DMS 273 (cell line): ENCODE data around the gene ABHD15.
"Not testable (repeated sequence)": the region's sequence is repeated elsewhere in the genome, so short reads cannot be mapped to it uniquely, and the experiment has no call there.

Source experiments
- DNase-seq: peaks from one replicate; lab custom pipeline; 2025; ENCODE audit not compliant: unreplicated experiment; lab: John Stamatoyannopoulos, UW

ABHD15 gene

GRCh38 chr17:29571883-29572681 lies 5.2 kb upstream of the ABHD15 start:
- peak; percentile 51 for DNase-seq

DNA sequence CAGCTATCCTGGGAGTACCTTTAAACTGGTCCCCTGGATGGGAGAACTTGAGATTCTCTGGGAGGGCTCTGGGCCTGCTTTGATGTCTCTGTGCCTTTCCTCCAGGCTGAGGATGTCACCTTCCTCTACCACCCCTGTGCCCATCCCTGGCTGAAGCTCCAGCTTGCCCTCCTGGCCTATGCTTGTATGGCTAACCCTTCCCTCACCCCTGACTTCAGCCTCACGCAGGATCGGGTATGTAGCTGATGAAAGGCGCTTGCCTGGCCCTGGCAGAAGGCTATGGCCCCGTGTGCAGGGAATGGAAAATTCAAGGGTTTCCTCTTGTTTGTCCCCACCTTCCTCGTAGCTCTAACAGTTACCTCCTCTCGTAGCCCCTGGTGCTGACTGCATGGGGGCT lies 4.6 kb upstream of the ABHD15 start:
- DNase-seq = no peak

GRCh38 chr17:29570521-29570920 lies 3.7 kb upstream of the ABHD15 start:
- DNase-seq = no peak

- peak; percentile 47 for DNase-seq
Measured at GRCh38 chr17:29569245-29569950, 2.6 kb upstream of the ABHD15 start.

DNA sequence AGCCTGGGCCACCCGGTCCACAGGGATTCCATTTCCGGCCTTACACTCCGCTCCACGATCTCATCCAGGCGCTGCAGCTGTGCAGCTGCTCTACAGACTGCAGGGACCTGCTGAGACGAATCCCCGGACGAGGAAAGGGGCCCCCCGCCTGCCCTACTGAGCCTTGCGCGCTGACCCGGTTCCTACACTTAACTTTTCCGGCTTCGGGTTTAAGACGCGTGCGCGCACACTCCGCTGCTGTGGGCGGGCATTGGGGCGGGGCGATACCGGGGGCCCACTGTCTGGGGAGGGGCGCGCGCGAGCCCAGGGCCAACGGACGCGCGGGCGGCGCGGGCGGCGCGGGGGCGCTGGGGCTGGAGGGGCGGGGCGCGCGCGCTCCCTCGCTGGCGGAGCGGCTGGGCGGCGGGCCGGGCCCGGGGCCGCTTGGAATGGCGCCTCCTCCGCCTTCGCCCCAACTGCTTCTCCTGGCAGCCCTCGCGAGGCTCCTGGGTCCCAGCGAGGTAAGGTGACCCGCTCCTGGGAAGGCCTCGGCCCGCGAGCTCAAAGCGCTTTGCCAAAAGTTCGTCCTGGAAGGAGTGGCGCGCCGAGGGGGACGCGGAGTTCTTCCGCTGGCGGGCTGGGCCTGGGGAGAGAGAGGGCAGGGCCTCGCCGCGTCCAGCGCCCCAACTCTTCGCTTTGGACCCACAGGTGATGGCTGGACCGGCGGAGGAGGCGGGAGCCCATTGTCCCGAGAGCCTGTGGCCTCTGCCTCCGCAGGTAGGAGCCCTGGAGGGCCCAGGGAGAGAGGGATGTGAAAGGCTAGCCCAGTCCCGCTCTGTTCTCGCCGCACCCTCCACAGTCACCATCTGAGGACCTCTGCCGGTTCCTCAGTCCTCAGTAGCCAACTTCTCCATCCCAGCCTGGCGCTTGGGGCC lies 1.8 kb upstream of the ABHD15 start, which contains the start of gene TP53I13:
Gene TP53I13 (plus strand): TSS at position 371 of the 914 bp plus-strand sequence. CDS start 58 bp downstream, at position 429.
- peak; percentile 96 for DNase-seq

DNA sequence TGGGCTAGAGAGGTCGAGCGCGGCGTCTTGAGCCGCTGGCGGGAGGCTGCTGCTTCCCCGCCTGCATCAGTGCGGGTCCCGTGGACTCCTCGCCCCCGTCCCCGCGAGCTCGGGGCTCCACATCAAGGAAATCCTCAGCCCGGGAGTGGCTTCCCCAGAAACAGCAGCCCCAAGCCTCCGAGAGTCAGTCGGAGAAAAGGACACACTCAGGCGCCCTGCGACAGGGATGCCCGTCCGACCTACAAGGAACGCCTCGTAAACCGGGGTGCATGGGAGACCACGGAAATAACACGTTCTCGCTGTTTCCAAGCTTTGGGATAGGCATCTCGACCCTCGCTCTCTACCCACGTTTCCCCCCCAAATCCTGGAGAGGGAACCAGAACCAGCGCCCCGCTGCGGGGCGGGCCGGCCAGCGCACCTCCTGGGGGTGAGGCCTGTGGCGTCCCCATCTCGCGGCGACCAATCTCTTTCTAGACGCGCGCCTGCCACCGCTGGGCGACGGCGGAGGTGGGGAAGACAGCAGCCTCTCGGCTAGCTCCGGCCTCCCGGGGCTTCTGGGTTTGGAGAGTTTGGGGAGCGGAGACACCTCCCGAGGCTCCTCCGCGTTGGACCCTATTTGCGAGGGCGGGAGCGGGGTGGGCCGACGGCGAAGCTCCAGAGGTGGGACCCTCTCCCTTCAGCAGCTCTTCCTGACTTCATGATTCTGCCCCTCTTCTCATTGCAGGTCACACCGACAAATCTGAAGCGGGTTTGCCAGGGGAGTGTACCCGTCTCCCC lies 905 bp upstream of the ABHD15 start:
- DNase-seq = peak; percentile 86

- DNase-seq = no peak
Measured at GRCh38 chr17:29567304-29567553, 392 bp upstream of the ABHD15 start.

DNA sequence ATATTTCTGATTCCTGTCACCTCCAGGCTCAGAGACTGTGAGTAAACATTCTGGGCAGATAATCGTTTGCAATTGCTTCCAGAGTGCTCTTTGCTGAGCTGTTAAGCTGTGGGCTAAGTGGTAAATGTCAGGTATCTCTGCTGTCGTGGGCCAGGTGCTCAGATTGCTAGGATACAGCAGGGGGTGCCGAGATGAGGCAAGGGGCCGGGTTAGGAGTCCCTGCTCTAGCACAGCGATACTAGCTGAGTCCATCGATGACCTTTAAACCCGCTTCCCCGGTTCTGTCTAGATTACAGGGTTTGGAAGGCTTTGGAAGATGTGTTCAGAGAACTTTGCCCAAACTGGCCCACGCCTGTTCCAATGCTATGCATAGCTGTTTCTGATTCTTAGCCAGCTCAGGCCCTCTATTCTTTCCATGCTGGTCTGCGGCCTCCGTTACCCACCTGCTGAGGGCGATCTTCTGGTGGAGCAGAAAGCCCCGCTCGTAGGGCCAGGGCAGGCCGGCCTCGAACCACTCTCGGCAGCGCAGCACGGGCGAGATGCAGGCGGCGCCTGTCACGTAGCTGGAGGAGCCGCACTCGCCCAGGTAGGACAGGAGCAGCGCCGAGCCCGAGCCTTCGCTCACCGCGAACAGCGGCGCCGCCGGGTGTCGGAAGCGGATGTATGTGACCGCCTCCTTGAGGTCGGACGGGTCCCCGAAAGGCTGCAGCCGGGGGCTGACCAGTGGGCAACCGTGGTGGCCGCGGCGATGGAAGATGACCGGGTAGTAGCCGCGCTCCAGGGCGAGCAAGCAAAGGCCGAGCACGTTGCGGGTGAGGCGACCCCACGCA lies 979 bp downstream of the ABHD15 start:
- DNase-seq = no peak

DNA sequence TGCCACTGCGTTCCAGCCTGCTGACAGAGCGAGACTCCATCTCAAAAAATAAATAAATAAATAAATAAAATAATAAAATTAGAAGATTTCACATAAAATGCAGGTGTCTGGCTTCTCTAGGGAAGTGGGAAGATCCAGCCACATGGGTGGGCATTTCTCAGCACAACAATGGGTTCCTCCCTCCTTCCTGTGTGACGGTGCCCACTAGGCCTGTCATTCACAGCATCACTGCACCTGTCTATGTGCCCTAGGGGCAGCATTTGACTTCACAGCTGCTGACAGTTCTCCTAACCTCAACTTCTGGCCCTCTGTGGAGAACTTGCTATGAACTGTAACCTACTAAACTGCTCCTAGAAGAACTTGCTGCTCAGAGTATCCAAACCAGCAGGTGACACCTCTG lies 3.0 kb downstream of the ABHD15 start:
- no peak for DNase-seq

DNA sequence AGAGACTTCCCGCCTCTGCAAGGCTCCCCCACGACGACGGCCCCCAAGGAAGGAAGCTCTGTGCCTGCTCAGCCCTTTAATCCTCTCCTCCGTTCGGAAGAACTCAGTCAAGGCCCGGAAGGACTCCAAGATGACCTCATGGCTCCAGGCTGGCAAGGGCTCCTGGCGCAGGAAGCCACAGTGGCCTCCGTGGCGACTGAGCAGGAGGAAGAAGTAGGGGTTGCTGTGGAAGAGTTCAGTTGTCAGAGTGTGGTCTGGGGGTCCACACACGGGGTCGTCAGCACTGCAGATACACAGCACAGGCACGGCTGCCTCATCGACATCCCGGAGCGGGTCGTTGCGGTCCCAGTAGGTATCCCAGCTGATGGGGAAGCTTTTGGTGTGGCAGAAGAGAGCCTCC lies 4.2 kb downstream of the ABHD15 start:
- no peak for DNase-seq

- DNase-seq = no peak
Measured at GRCh38 chr17:29561554-29562517, 5.0 kb downstream of the ABHD15 start.

- peak; percentile 97 for DNase-seq
Measured at GRCh38 chr17:29560316-29560715, 6.5 kb downstream of the ABHD15 start.

DNA sequence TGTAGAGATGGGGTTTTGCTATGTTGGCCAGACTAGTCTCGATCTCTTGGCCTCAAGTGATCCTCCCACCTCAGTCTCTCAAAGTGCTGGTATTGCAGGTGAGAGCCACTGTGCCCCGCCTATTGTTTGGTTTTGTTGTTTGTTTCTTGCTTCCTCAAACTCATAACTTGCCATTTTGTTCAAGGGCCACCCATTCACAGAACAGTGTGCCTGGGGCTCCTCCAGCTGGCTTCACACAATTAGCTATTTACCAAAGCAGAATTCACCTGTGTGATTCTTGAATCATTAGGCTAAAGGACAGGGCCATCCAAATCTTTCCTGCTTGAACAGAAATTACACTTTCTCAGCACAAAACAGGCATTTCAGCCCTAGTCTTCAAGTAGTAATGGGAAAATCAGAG lies 7.2 kb downstream of the ABHD15 start:
- DNase-seq = no peak

- DNase-seq = not testable (repeated sequence)
Measured at GRCh38 chr17:29558139-29558538, 8.7 kb downstream of the ABHD15 start.

GRCh38 chr17:29557739-29558116 lies 9.1 kb downstream of the ABHD15 start:
- no peak for DNase-seq

DNA sequence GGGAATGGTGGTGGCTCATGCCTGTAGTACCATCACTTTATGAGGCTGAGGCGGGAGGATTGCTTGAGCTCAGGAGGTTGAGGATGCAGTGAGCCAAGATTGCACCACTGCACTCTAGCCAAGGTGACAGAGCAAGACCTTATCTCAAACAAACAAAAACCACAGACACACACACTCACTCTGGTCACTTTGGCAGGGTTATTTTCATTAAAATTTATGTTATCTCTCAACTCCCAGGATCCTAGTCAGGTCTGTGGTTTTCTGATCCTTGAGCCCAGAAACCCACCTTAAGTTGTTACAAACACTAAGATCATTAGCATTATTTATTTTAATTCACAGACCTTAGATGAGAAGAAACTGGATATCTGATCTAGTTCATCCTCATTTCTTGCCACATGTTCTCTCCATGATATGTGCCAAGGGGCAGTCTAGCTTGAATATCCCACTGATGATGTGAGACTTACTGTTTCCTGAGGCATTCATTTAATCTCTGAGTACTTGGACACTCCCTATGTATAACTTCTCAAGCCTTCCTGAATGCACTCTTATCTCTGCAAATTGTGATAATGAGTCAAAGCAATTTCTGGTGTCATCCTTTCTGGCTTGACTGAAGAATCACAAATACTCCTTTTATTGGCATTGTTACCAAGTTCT lies 9.6 kb downstream of the ABHD15 start:
- peak; percentile 21 for DNase-seq

DNA sequence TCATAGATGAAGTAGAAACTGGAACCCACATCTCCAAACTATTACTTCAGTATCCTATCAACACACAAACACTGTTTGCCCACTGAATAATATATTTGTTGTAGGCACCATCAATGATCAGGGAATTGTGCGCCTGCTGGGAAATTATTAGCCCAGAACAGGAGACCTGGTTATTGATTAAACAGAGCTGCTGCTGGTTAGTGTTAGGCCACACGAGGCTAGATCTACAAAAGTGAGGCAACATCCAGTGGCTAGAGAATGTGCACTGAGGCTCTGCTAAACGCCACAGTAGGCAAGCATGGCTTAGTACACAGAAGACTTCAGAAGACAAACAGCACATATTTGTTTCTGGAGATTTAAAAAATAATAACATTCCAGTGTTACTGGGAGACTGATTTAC lies 11.0 kb downstream of the ABHD15 start:
- DNase-seq = no peak

- DNase-seq = peak; percentile 36
Measured at GRCh38 chr17:29549177-29549923, 17.5 kb downstream of the ABHD15 start.
